RPMI7951 (cell line): Measurements from ENCODE around the gene PRKCZ. TPM values are rescaled to one million over a fixed set of nuclear protein-coding genes. Genes with fewer than 3 reads are reported as not detected.

Source experiments
- DNase-seq: peaks from one replicate; pipeline ENCODE4 v3.0.0-alpha.2; 2012; ENCODE audit warnings: low read depth
- total RNA-seq: library from RNA; depleted of rRNA; stranded (reverse); fragments of >200 nt; shearing (Covaris generic); gene quantifications from 2 replicates; pipeline ENCODE4 v1.2.3, GENCODE V29; 2014

The PRKCZ gene
- total RNA-seq, 1 experiment from 2014 or later, result 2.3 TPM

GRCh38 chr1:2061065-2061778, 11.0 kb downstream of the PRKCZ start:
- no peak for DNase-seq

GRCh38 chr1:2065699-2066098, 15.5 kb downstream of the PRKCZ start:
- no peak for DNase-seq

GRCh38 chr1:2067393-2067792, 17.2 kb downstream of the PRKCZ start:
- DNase-seq, result no peak

GRCh38 chr1:2067981-2068380, 17.8 kb downstream of the PRKCZ start:
- DNase-seq, result no peak

- no peak for DNase-seq
Measured at GRCh38 chr1:2068951-2069350, 18.7 kb downstream of the PRKCZ start.

GRCh38 chr1:2070016-2070415, 19.8 kb downstream of the PRKCZ start:
- no peak for DNase-seq

GRCh38 chr1:2070800-2071530, 20.8 kb downstream of the PRKCZ start:
- DNase-seq, result no peak

- no peak for DNase-seq
Measured at GRCh38 chr1:2072109-2072806, 22.0 kb downstream of the PRKCZ start.

GRCh38 chr1:2072891-2073290, 22.7 kb downstream of the PRKCZ start:
- DNase-seq, result no peak

- no peak for DNase-seq
Measured at GRCh38 chr1:2073382-2074230, 23.4 kb downstream of the PRKCZ start.

- no peak for DNase-seq
Measured at GRCh38 chr1:2074396-2074795, 24.2 kb downstream of the PRKCZ start.

- DNase-seq, result no peak
Measured at GRCh38 chr1:2074944-2075740, 24.9 kb downstream of the PRKCZ start.

GRCh38 chr1:2076826-2077225, 26.6 kb downstream of the PRKCZ start:
- DNase-seq, result no peak

GRCh38 chr1:2078170-2078569, 28.0 kb downstream of the PRKCZ start:
- no peak for DNase-seq

- no peak for DNase-seq
Measured at GRCh38 chr1:2079396-2080085, 29.3 kb downstream of the PRKCZ start.

- no peak for DNase-seq
Measured at GRCh38 chr1:2080140-2080539, 29.9 kb downstream of the PRKCZ start.

- DNase-seq, result no peak
Measured at GRCh38 chr1:2080884-2081283, 30.7 kb downstream of the PRKCZ start.

- DNase-seq, result no peak
Measured at GRCh38 chr1:2081326-2081885, 31.2 kb downstream of the PRKCZ start.

- DNase-seq, result no peak
Measured at GRCh38 chr1:2082064-2082463, 31.9 kb downstream of the PRKCZ start.

- no peak for DNase-seq
Measured at GRCh38 chr1:2083666-2084065, 33.5 kb downstream of the PRKCZ start.
